ENCODE results near the gene IFNGR2.

- TF ChIP-seq, protein P1, sequence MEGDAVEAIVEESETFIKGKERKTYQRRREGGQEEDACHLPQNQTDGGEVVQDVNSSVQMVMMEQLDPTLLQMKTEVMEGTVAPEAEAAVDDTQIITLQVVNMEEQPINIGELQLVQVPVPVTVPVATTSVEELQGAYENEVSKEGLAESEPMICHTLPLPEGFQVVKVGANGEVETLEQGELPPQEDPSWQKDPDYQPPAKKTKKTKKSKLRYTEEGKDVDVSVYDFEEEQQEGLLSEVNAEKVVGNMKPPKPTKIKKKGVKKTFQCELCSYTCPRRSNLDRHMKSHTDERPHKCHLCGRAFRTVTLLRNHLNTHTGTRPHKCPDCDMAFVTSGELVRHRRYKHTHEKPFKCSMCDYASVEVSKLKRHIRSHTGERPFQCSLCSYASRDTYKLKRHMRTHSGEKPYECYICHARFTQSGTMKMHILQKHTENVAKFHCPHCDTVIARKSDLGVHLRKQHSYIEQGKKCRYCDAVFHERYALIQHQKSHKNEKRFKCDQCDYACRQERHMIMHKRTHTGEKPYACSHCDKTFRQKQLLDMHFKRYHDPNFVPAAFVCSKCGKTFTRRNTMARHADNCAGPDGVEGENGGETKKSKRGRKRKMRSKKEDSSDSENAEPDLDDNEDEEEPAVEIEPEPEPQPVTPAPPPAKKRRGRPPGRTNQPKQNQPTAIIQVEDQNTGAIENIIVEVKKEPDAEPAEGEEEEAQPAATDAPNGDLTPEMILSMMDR (IDR thresholded peaks at IDR 0.05): no peak
- no peak for TF ChIP-seq POLR2A (IDR thresholded peaks at IDR 0.05)
Measured at GRCh38 chr21:33433001-33433400, 29.8 kb downstream of the IFNGR2 start.
